ENCODE measurements around the gene SPIRE1. TPM values are rescaled to one million over a fixed set of nuclear protein-coding genes. Genes with fewer than 3 reads are reported as not detected.

Gene SPIRE1
- total RNA-seq, 1 experiment from 2014 or later: 16.6 TPM

DNA sequence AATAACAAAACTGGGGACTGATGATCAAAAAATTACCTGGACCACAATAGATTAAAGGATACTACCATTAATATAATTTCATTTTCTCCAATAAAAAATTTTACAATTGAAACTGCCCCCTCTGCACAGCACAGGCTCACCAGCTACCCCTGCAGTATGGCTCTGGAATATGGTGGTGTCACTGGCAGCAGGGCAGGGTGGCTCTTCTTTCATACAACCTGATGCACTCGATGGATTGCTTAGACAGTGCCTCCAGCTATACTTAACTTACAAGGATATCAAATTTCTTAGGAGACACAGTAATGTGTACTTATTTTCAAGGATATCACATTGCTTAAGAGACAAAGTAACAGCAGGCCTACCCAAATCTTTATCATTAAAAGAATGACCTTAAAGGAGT lies 126.2 kb downstream of the SPIRE1 start:
- Histone ChIP-seq H3K23ac (ENCODE audit: insufficient read length, low read depth, low read length) (no peak overlapping the region), H3K4me1 (ENCODE audit: insufficient read depth, low read length) (no peaks in the 10 kb centered on the region), H4K91ac (ENCODE audit: insufficient read length, low read depth, low read length) (no peak overlapping the region), H3T11ph (ENCODE audit: low read length) (no peak overlapping the region), H3K27me3 (ENCODE audit: insufficient read depth, low read length) (no peaks in the 10 kb centered on the region), H4K20me1 (ENCODE audit: control insufficient read depth, insufficient read depth, insufficient read length) (no peaks in the 10 kb centered on the region), H2BK5ac (ENCODE audit: insufficient read length, low read length) (no peak overlapping the region), H3K56ac (ENCODE audit: insufficient read length, low read depth, low read length) (no peak overlapping the region), H3K4ac (ENCODE audit: low read depth, low read length) (no peak overlapping the region), H3K79me2 (ENCODE audit: insufficient read depth, low read length) (no peaks in the 10 kb centered on the region; the same call in 1 of the 2 replicates), H3K23me2 (ENCODE audit: insufficient read length, low read depth, low read length, poor library complexity, severe bottlenecking) (no peaks in the 10 kb centered on the region), H3K4me2 (ENCODE audit: insufficient read depth, insufficient read length, low read length) (no peak overlapping the region), H4K8ac (replicated peaks; ENCODE audit: insufficient read length, low read depth, low read length) (no peak overlapping the region), H4K5ac (ENCODE audit: insufficient read length, low read depth, low read length) (no peak overlapping the region), H3K9me3 (ENCODE audit: control insufficient read depth, low read depth, low read length) (no peaks in the 10 kb centered on the region), H2AFZ (ENCODE audit: low read length) (no peak overlapping the region), H2BK20ac (ENCODE audit: low read depth, low read length, poor library complexity, severe bottlenecking) (no peak overlapping the region), H2AK5ac (ENCODE audit: insufficient read length, low read length) (no peak overlapping the region), H3K9ac (ENCODE audit: extremely low read depth, insufficient read length, low read length) (no peak overlapping the region), H3K27ac (ENCODE audit: insufficient read length, low read depth, low read length) (no peak overlapping the region), H3K79me1 (ENCODE audit: insufficient read depth, low read depth, low read length, poor library complexity, severe bottlenecking) (no peaks in the 10 kb centered on the region), H2BK120ac (ENCODE audit: low read depth, low read length, poor library complexity, severe bottlenecking) (no peak overlapping the region), H2BK15ac (ENCODE audit: low read depth, low read length) (no peak overlapping the region), H3K14ac (ENCODE audit: insufficient read depth, low read length) (no peak overlapping the region), H3K18ac (ENCODE audit: insufficient read length, low read depth, low read length) (no peak overlapping the region), H2BK12ac (ENCODE audit: insufficient read length, low read depth, low read length) (no peak overlapping the region)
- TF ChIP-seq, protein P1, sequence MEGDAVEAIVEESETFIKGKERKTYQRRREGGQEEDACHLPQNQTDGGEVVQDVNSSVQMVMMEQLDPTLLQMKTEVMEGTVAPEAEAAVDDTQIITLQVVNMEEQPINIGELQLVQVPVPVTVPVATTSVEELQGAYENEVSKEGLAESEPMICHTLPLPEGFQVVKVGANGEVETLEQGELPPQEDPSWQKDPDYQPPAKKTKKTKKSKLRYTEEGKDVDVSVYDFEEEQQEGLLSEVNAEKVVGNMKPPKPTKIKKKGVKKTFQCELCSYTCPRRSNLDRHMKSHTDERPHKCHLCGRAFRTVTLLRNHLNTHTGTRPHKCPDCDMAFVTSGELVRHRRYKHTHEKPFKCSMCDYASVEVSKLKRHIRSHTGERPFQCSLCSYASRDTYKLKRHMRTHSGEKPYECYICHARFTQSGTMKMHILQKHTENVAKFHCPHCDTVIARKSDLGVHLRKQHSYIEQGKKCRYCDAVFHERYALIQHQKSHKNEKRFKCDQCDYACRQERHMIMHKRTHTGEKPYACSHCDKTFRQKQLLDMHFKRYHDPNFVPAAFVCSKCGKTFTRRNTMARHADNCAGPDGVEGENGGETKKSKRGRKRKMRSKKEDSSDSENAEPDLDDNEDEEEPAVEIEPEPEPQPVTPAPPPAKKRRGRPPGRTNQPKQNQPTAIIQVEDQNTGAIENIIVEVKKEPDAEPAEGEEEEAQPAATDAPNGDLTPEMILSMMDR (conservative IDR thresholded peaks at IDR 0.05): peak; percentile 22; the same call in 2 of the 3 replicates
- no CpG with 5 or more reads among the region's 1 CpG for WGBS (ENCODE audit: extremely low coverage, insufficient read length, low lambda C conversion rate)
- Mint-ChIP-seq H3K9me3 (no peaks in the 10 kb centered on the region), H3K4me1 (peaks cover 0 to 4% of the 10 kb centered on the region in 2 experiments; a peak in 1 of 4 replicates), H3K4me3 (no peak overlapping the region), H3K27me3 (ENCODE audit: low read depth) (peaks cover 1% of the 10 kb centered on the region; the same call in 1 of the 2 replicates), H3K36me3 (ENCODE audit: insufficient read depth in 1 of 3, low read depth in 3 of 3) (no peaks in the 10 kb centered on the region; a peak in 1 of 7 replicates), H3K27ac (no peak overlapping the region)
- no peak for DNase-seq

Measured in H9 (cell line).